Fibroblast of the aortic adventitia (primary cell): ENCODE data around the gene LST1. TPM values are rescaled to one million over a fixed set of nuclear protein-coding genes. Genes with fewer than 3 reads are reported as not detected.

Experiments used
- DNase-seq: peaks from one replicate; pipeline ENCODE4 v3.0.0-alpha.2; 2010; ENCODE audit warnings: low read depth
- H3K4me3 ChIP-seq: 2 replicates; pipeline ENCODE4 v1.5.1; 2011; ENCODE audit warnings: low read depth, mild to moderate bottlenecking, control low read depth, low read length, moderate library complexity
- total RNA-seq: library from RNA; depleted of rRNA; stranded (reverse); fragments of >200 nt; gene quantifications from 2 replicates; pipeline ENCODE4 v1.2.3, GENCODE V29; 2012; ENCODE audit warnings: low replicate concordance
- TF ChIP-seq, protein P1 (sequence below): IDR thresholded peaks from 2 replicates; pipeline ENCODE4 v1.5.1; 2011; ENCODE audit warnings: mild to moderate bottlenecking, low read length, control low read depth, inconsistent platforms; ENCODE audit not compliant: insufficient read depth

LST1 gene
- not detected in 2 replicates for total RNA-seq

DNA sequence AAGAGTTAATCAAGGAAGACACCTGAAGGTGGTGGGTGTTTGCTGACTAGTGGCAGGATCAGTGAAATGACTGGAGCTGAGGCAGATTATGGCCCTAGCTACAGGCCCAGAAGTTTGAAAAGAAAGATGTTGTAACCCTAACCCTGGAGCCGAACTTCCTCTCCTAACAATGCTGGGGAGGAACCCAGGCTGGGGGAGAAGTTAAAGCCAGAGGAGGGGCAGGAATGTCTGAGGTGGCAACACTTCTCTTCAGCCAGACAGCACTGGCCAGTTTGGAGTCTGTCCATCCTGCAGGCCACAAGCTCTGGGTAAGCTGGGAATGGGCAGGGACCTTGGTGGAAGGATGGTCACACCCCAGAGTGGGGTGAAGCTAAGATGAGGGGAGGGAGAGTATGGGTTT is at the start of gene LST1:
LST1 (plus strand) TSS at position 270 of the 400 bp plus-strand sequence. CDS start 1,023 bp downstream, outside the sequence.
- no peak for DNase-seq
- TF ChIP-seq, protein P1, sequence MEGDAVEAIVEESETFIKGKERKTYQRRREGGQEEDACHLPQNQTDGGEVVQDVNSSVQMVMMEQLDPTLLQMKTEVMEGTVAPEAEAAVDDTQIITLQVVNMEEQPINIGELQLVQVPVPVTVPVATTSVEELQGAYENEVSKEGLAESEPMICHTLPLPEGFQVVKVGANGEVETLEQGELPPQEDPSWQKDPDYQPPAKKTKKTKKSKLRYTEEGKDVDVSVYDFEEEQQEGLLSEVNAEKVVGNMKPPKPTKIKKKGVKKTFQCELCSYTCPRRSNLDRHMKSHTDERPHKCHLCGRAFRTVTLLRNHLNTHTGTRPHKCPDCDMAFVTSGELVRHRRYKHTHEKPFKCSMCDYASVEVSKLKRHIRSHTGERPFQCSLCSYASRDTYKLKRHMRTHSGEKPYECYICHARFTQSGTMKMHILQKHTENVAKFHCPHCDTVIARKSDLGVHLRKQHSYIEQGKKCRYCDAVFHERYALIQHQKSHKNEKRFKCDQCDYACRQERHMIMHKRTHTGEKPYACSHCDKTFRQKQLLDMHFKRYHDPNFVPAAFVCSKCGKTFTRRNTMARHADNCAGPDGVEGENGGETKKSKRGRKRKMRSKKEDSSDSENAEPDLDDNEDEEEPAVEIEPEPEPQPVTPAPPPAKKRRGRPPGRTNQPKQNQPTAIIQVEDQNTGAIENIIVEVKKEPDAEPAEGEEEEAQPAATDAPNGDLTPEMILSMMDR: no peak
- H3K4me3 ChIP-seq: no peak within 1 kb of the TSS

DNA sequence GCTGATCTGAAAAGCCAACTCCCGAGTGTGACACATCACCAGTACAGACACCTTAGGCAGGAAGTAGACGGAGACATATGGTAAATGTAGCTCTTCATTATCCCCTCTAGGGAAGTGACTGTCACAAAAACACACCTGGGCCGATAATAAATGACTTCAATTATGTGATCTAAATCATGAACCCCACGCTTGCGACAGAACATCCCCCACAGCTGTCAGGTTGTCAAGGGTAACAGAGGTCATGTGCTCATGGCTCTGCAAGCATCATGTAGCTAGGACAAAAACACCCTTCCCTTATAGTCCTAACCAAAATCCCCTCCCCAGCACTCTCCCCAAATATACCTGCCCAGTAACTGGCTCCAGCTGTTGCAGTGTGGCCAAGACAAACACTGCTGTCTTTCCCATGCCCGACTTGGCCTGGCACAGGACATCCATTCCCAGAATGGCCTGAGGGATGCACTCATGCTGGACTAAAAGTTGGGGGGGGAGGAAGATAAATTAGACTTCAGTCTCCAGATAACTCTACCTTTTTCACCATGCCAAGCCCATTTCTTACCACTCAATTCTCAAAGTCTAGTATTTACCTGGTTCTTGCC is 47.2 kb upstream of the LST1 start:
- peak overlapping the region; percentile 95 for H3K4me3 ChIP-seq
- TF ChIP-seq, protein P1: no peak
- no peak for DNase-seq

DNA sequence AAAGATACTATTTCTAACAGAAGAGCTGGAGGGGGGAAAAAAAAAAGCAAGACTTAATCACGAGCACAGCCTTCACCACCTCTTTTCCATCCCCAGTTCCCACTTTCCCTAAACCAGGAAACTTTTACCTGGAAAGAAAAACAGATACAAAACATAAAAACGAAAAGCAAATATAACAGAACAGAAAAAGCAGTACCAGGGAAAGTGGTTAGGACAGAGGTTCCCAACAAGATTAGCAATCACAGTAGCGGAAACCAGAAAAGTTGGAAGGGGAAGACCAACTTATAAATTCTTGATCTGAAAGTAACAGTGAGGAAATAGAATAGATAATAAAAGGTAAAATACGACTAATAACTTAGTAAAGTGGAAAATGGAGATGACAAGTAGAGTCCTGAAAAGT is 45.4 kb upstream of the LST1 start:
- DNase-seq: no peak
- peak overlapping the region; percentile 95 for H3K4me3 ChIP-seq
- TF ChIP-seq, protein P1: no peak

DNA sequence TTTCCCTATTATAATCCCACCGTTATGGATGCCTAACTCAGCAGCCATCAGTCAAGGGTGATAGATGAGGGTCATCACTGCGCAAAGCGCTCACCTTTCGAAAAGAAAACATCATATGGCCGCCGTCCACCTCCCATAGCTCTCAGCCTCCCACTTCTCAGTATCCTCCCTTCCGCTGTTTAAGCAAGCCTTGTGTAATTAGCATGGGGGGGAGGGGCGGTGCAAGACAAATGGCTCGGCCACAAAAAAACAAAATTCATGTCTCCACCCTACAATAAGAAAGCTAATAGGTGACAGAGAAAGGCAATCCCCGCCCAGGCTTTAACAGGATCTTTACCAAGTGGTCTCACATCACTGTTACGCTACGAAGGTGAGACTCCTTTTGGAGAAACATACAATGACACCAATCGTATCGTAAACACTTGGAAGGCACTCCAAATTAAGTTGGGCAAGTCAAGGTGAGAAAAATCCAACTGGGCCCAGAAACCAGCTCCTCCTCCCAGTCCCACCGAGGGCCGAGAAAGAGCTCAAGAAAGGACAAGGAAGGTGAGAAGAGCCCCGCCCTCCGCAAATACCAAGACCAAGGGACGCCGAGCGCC is 44.9 kb upstream of the LST1 start:
- TF ChIP-seq, protein P1: no peak
- peak overlapping the region; percentile 95 for H3K4me3 ChIP-seq
- DNase-seq: peak; percentile 58

DNA sequence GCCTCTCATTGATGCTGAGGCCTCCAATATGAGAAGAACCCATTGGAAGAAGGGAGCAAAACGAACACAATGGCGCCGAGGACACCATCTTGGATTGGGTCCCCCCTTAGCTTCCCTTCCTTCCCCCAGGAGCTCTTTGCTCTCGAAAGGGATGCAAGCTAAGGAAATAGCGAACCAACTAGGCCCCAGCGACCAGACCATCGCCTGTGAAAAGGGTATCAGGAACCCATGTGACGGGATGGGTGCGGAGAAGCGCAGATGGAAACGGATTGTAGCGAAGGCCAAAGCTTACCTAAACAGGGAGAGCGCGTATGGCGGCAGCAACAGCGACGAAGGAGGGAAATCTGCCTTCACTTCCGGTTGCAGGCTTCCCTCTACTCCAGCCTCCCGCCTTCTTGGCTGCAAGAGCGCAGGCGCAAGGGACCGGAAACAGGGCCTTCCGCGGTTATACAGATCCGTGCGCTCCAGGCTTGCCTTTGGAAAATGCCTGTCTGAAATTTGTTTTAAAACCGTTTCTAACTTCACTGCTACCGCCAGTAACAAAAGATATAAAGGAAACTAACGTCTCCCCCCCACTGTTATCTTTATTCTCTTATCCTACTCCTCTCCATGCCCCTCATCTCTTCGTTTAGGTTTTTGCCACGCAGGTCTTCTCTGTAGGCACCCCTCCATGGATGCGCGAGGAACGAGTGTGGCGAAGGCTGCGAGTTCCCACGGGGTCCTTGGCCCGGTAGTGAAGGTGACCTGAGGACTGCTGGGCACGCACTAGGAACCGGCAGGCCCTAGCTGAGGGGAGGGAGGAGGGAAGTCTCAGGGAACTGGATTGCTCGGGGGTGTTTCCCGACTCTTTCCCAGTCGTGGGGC is 44.2 kb upstream of the LST1 start, which contains the start of gene DDX39B:
DDX39B (minus strand) TSS at position 346 of the 864 bp plus-strand sequence. CDS start 1,471 bp downstream, outside the sequence.
- peak; percentile 98 for DNase-seq
- TF ChIP-seq, protein P1: no peak
- H3K4me3 ChIP-seq: peak within 1 kb of the TSS; percentile 95

DNA sequence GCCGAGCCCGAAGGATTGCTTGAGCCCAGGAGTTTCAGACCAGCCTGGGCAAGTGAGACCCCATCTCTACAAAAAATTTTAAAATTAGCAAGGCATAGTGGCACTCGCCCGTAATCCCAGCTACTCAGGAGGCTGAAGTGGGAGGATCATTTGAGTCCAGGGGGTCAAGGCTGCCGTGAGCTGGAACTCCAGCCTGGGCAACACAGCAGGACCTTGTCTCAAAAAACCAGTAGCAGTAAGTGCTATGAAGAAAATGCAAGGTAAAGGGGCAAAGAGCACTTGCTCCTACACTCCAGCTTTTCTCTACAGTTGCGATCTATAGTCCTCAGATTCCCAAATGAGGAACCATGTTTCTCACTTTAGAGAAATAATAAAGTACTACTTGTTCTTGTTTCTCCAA is 42.4 kb upstream of the LST1 start:
- no peak overlapping the region for H3K4me3 ChIP-seq
- TF ChIP-seq, protein P1: no peak
- no peak for DNase-seq
